ENCODE data around the gene MEPCE. TPM values are rescaled to one million over a fixed set of nuclear protein-coding genes. Genes with fewer than 3 reads are reported as not detected.
A peak's percentile ranks its signal among the peaks of the same experiment; 100 is the strongest.
"Not testable (repeated sequence)": the region's sequence is repeated elsewhere in the genome, so short reads cannot be mapped to it uniquely, and the experiment has no call there.

Gene MEPCE
- total and polyA plus RNA-seq, 5 donors from 2014 or later = 10.2 to 73.1 (median 14.5) TPM

- no peak overlapping the region for H3K4me3 ChIP-seq (ENCODE audit: low read depth, low read length)
- H3K27ac ChIP-seq (ENCODE audit: insufficient read depth, low read length, poor library complexity, severe bottlenecking) = no peak overlapping the region
- no peaks in the 10 kb centered on the region for H3K27me3 ChIP-seq (ENCODE audit: control insufficient read depth, insufficient read depth, low read length)
- no peak for DNase-seq
- Mint-ChIP-seq H3K27me3 (peaks cover 6% of the 10 kb centered on the region), H3K9me3 (no peaks in the 10 kb centered on the region), H3K36me3 (peaks cover 17% of the 10 kb centered on the region), H3K4me1 (peaks cover 0 to 31% (median 19%) of the 10 kb centered on the region in 4 donors), H3K4me3 (peak overlapping the region in 2 of 4 donors; percentile 24 to 81), H3K27ac (no peak overlapping the region)
- H3K4me1 ChIP-seq (ENCODE audit: control insufficient read depth, insufficient read depth, low read length, poor library complexity, severe bottlenecking) = peaks cover 33% of the 10 kb centered on the region
- peaks cover 12% of the 10 kb centered on the region for H3K36me3 ChIP-seq (ENCODE audit: control insufficient read depth, insufficient read depth, low read length)
- ATAC-seq (ENCODE audit: low read depth in 2 of 2) = no peak
- no peaks in the 10 kb centered on the region for H3K9me3 ChIP-seq (ENCODE audit: control insufficient read depth in 2 of 2, low read length in 2 of 2)
These were observed 8.5 kb downstream of the MEPCE start for GRCh38 chr7:100438172-100438571.

GRCh38 chr7:100438731-100439130 is 9.1 kb downstream of the MEPCE start:
- H3K9me3 Mint-ChIP-seq; H3K4me3 ChIP-seq (ENCODE audit: low read depth, low read length); H3K27ac Mint-ChIP-seq; H3K4me3 Mint-ChIP-seq; H3K27me3 ChIP-seq (ENCODE audit: control insufficient read depth, insufficient read depth, low read length); H3K9me3 ChIP-seq (ENCODE audit: control insufficient read depth in 2 of 2, low read length in 2 of 2); DNase-seq; H3K36me3 ChIP-seq (ENCODE audit: control insufficient read depth, insufficient read depth, low read length); ATAC-seq (ENCODE audit: low read depth in 2 of 2); H3K27me3 Mint-ChIP-seq; H3K27ac ChIP-seq (ENCODE audit: insufficient read depth, low read length, poor library complexity, severe bottlenecking): not testable (repeated sequence)
- Mint-ChIP-seq H3K4me1 (peaks cover 0 to 26% (median 16%) of the 10 kb centered on the region in 4 donors), H3K36me3 (peaks cover 11% of the 10 kb centered on the region)
- peaks cover 28% of the 10 kb centered on the region for H3K4me1 ChIP-seq (ENCODE audit: control insufficient read depth, insufficient read depth, low read length, poor library complexity, severe bottlenecking)

GRCh38 chr7:100439244-100439643 is 9.6 kb downstream of the MEPCE start:
- not testable (repeated sequence) for H3K36me3 Mint-ChIP-seq; H3K4me3 Mint-ChIP-seq; H3K9me3 Mint-ChIP-seq; ATAC-seq (ENCODE audit: low read depth in 2 of 2); H3K27me3 ChIP-seq (ENCODE audit: control insufficient read depth, insufficient read depth, low read length); H3K27ac ChIP-seq (ENCODE audit: insufficient read depth, low read length, poor library complexity, severe bottlenecking); H3K4me3 ChIP-seq (ENCODE audit: low read depth, low read length); H3K27me3 Mint-ChIP-seq; H3K27ac Mint-ChIP-seq; DNase-seq; H3K36me3 ChIP-seq (ENCODE audit: control insufficient read depth, insufficient read depth, low read length); H3K9me3 ChIP-seq (ENCODE audit: control insufficient read depth in 2 of 2, low read length in 2 of 2)
- peaks cover 23% of the 10 kb centered on the region for H3K4me1 ChIP-seq (ENCODE audit: control insufficient read depth, insufficient read depth, low read length, poor library complexity, severe bottlenecking)
- peaks cover 0 to 21% (median 12%) of the 10 kb centered on the region in 4 donors for H3K4me1 Mint-ChIP-seq

GRCh38 chr7:100441641-100442535 is 12.3 kb downstream of the MEPCE start:
- no peaks in the 10 kb centered on the region for H3K36me3 Mint-ChIP-seq
- peaks cover 0 to 16% (median 4%) of the 10 kb centered on the region in 4 donors for H3K4me1 Mint-ChIP-seq

GRCh38 chr7:100443096-100443840 is 13.6 kb downstream of the MEPCE start:
- Mint-ChIP-seq H3K27me3 (no peaks in the 10 kb centered on the region), H3K9me3 (no peaks in the 10 kb centered on the region), H3K4me3 (no peak overlapping the region), H3K4me1 (peaks cover 0 to 16% (median 3%) of the 10 kb centered on the region in 4 donors), H3K27ac (peak overlapping the region in 2 of 3 donors; percentile 36 to 79), H3K36me3 (no peaks in the 10 kb centered on the region)
- no peak for ATAC-seq (ENCODE audit: low read depth in 2 of 2)
- no peaks in the 10 kb centered on the region for H3K27me3 ChIP-seq (ENCODE audit: control insufficient read depth, insufficient read depth, low read length)
- no peak overlapping the region for H3K27ac ChIP-seq (ENCODE audit: insufficient read depth, low read length, poor library complexity, severe bottlenecking)
- no peak overlapping the region for H3K4me3 ChIP-seq (ENCODE audit: low read depth, low read length)
- no peaks in the 10 kb centered on the region for H3K4me1 ChIP-seq (ENCODE audit: control insufficient read depth, insufficient read depth, low read length, poor library complexity, severe bottlenecking)
- H3K9me3 ChIP-seq (ENCODE audit: control insufficient read depth in 2 of 2, low read length in 2 of 2) = no peaks in the 10 kb centered on the region
- no peak for DNase-seq
- H3K36me3 ChIP-seq (ENCODE audit: control insufficient read depth, insufficient read depth, low read length) = no peaks in the 10 kb centered on the region

More at GRCh38 chr7:100441641-100442535, 12.3 kb downstream of the MEPCE start:
- Mint-ChIP-seq H3K27ac (peak overlapping the region in 1 of 3 donors; percentile 26), H3K27me3 (no peaks in the 10 kb centered on the region), H3K4me3 (peak overlapping the region in 1 of 4 donors; percentile 15), H3K9me3 (no peaks in the 10 kb centered on the region)
- Histone ChIP-seq H3K4me1 (ENCODE audit: control insufficient read depth, insufficient read depth, low read length, poor library complexity, severe bottlenecking) (peaks cover 3% of the 10 kb centered on the region), H3K4me3 (ENCODE audit: low read depth, low read length) (no peak overlapping the region), H3K27me3 (ENCODE audit: control insufficient read depth, insufficient read depth, low read length) (no peaks in the 10 kb centered on the region), H3K9me3 (ENCODE audit: control insufficient read depth in 2 of 2, low read length in 2 of 2) (no peaks in the 10 kb centered on the region), H3K27ac (ENCODE audit: insufficient read depth, low read length, poor library complexity, severe bottlenecking) (no peak overlapping the region), H3K36me3 (ENCODE audit: control insufficient read depth, insufficient read depth, low read length) (no peaks in the 10 kb centered on the region)
- ATAC-seq (ENCODE audit: low read depth in 2 of 2) = no peak
- no peak for DNase-seq

- H3K36me3 ChIP-seq (ENCODE audit: control insufficient read depth, insufficient read depth, low read length) = no peaks in the 10 kb centered on the region
- DNase-seq (peak in 1 of 3 donors; percentile 64), ATAC-seq (ENCODE audit: low read depth in 2 of 2) (peak; percentile 38 to 41)
- no peaks in the 10 kb centered on the region for H3K27me3 ChIP-seq (ENCODE audit: control insufficient read depth, insufficient read depth, low read length)
- Mint-ChIP-seq H3K4me1 (peaks cover 0 to 16% (median 3%) of the 10 kb centered on the region in 4 donors), H3K36me3 (no peaks in the 10 kb centered on the region), H3K4me3 (no peak overlapping the region), H3K27ac (peak overlapping the region in 2 of 3 donors; percentile 23 to 86), H3K27me3 (no peaks in the 10 kb centered on the region), H3K9me3 (no peaks in the 10 kb centered on the region)
- H3K4me3 ChIP-seq (ENCODE audit: low read depth, low read length) = no peak overlapping the region
- H3K9me3 ChIP-seq (ENCODE audit: control insufficient read depth in 2 of 2, low read length in 2 of 2) = no peaks in the 10 kb centered on the region
- no peaks in the 10 kb centered on the region for H3K4me1 ChIP-seq (ENCODE audit: control insufficient read depth, insufficient read depth, low read length, poor library complexity, severe bottlenecking)
- no peak overlapping the region for H3K27ac ChIP-seq (ENCODE audit: insufficient read depth, low read length, poor library complexity, severe bottlenecking)
These were observed 15.0 kb downstream of the MEPCE start for GRCh38 chr7:100444311-100445278.

- H3K27ac ChIP-seq (ENCODE audit: insufficient read depth, low read length, poor library complexity, severe bottlenecking) = no peak overlapping the region
- H3K27me3 Mint-ChIP-seq = no peaks in the 10 kb centered on the region
- peaks cover 7% of the 10 kb centered on the region for H3K4me1 ChIP-seq (ENCODE audit: control insufficient read depth, insufficient read depth, low read length, poor library complexity, severe bottlenecking)
- H3K27me3 ChIP-seq (ENCODE audit: control insufficient read depth, insufficient read depth, low read length) = no peaks in the 10 kb centered on the region
- H3K4me1 Mint-ChIP-seq = peaks cover 0 to 23% (median 5%) of the 10 kb centered on the region in 4 donors
- ATAC-seq (ENCODE audit: low read depth in 2 of 2) = no peak
- no peak for DNase-seq
- no peaks in the 10 kb centered on the region for H3K36me3 Mint-ChIP-seq
- no peaks in the 10 kb centered on the region for H3K36me3 ChIP-seq (ENCODE audit: control insufficient read depth, insufficient read depth, low read length)
- no peaks in the 10 kb centered on the region for H3K9me3 ChIP-seq (ENCODE audit: control insufficient read depth in 2 of 2, low read length in 2 of 2)
- H3K27ac Mint-ChIP-seq = peak overlapping the region in 1 of 3 donors; percentile 67
- H3K9me3 Mint-ChIP-seq = no peaks in the 10 kb centered on the region
- H3K4me3 Mint-ChIP-seq = no peak overlapping the region
- H3K4me3 ChIP-seq (ENCODE audit: low read depth, low read length) = no peak overlapping the region
These were observed 16.4 kb downstream of the MEPCE start for GRCh38 chr7:100446040-100446439.
